ENCODE measurements around the gene TNS1.

TNS1 gene

GRCh38 chr2:217979151-217979811 lies 23.5 kb downstream of the TNS1 start:
- DNase-seq: no peak

- no peak for DNase-seq
Measured at GRCh38 chr2:217978536-217979150, 24.2 kb downstream of the TNS1 start.

- DNase-seq: no peak
Measured at GRCh38 chr2:217977840-217978535, 24.8 kb downstream of the TNS1 start.

GRCh38 chr2:217976301-217976700 lies 26.5 kb downstream of the TNS1 start:
- DNase-seq: no peak

GRCh38 chr2:217975626-217976025 lies 27.2 kb downstream of the TNS1 start:
- DNase-seq: no peak

GRCh38 chr2:217974389-217975005 lies 28.3 kb downstream of the TNS1 start:
- DNase-seq: no peak

GRCh38 chr2:217973008-217973787 lies 29.6 kb downstream of the TNS1 start:
- DNase-seq: no peak

- DNase-seq: no peak
Measured at GRCh38 chr2:217972490-217972889, 30.3 kb downstream of the TNS1 start.

- DNase-seq: no peak
Measured at GRCh38 chr2:217972037-217972436, 30.8 kb downstream of the TNS1 start.

GRCh38 chr2:217971166-217971565 lies 31.6 kb downstream of the TNS1 start:
- no peak for DNase-seq

- no peak for DNase-seq
Measured at GRCh38 chr2:217970206-217970605, 32.6 kb downstream of the TNS1 start.

GRCh38 chr2:217969588-217969987 lies 33.2 kb downstream of the TNS1 start:
- DNase-seq: no peak

GRCh38 chr2:217968023-217968422 lies 34.8 kb downstream of the TNS1 start:
- DNase-seq: no peak

- no peak for DNase-seq
Measured at GRCh38 chr2:217966423-217967070, 36.2 kb downstream of the TNS1 start.

GRCh38 chr2:217964275-217965161 lies 38.3 kb downstream of the TNS1 start:
- DNase-seq: no peak

GRCh38 chr2:217960351-217960750 lies 42.4 kb downstream of the TNS1 start:
- DNase-seq: no peak

- DNase-seq: no peak
Measured at GRCh38 chr2:217959723-217960122, 43.1 kb downstream of the TNS1 start.

- no peak for DNase-seq
Measured at GRCh38 chr2:217958884-217959225, 43.9 kb downstream of the TNS1 start.

- DNase-seq: no peak
Measured at GRCh38 chr2:217958206-217958883, 44.5 kb downstream of the TNS1 start.

GRCh38 chr2:217956586-217957457 lies 46.0 kb downstream of the TNS1 start:
- DNase-seq: no peak
